Naive B cell (primary cell): ENCODE measurements around the gene XRCC1. TPM values are rescaled to one million over a fixed set of nuclear protein-coding genes. Genes with fewer than 3 reads are reported as not detected.
"Not testable (repeated sequence)": the region's sequence is repeated elsewhere in the genome, so short reads cannot be mapped to it uniquely, and the experiment has no call there.

ENCODE experiments used
- ATAC-seq, 2 donors: fragments of 150-1000 bp; cut with Tn5 transposase; 2 replicates each; pipeline ENCODE4 v1.10.0; 2021; ENCODE audit warnings: low read depth in 2 of 2, mild to moderate bottlenecking in 2 of 2, moderate library complexity in 2 of 2
- DNase-seq: peaks from one replicate; pipeline ENCODE4 v3.0.0; 2022
- H3K27ac Mint-ChIP-seq, 6 donors: one replicate each; pipeline ENCODE4 v1.8.0; 2020 to 2022; ENCODE audit warnings: mild to moderate bottlenecking in 6 of 6, mixed read lengths in 6 of 6, moderate library complexity in 5 of 6, inconsistent platforms in 2 of 6
- H3K27me3 Mint-ChIP-seq, 3 donors: one replicate each; pipeline ENCODE4 v1.8.0; 2021 to 2022; ENCODE audit warnings: mixed read lengths in 3 of 3, mild to moderate bottlenecking in 1 of 3
- H3K36me3 Mint-ChIP-seq, 2 donors: one replicate each; pipeline ENCODE4 v1.8.0; 2020 to 2022; ENCODE audit warnings: mixed read lengths in 2 of 2, inconsistent platforms in 1 of 2, mild to moderate bottlenecking in 1 of 2
- H3K4me1 Mint-ChIP-seq, 3 donors: one replicate each; pipeline ENCODE4 v1.8.0; 2020 to 2022; ENCODE audit warnings: mixed read lengths in 3 of 3, inconsistent platforms in 1 of 3, mild to moderate bottlenecking in 1 of 3, moderate library complexity in 1 of 3
- H3K4me3 Mint-ChIP-seq, 8 donors: one replicate each; pipeline ENCODE4 v1.8.0; 2020 to 2022; ENCODE audit warnings: mild to moderate bottlenecking in 8 of 8, mixed read lengths in 8 of 8, moderate library complexity in 8 of 8, inconsistent platforms in 2 of 8
- H3K9me3 Mint-ChIP-seq, 7 donors: one replicate each; pipeline ENCODE4 v1.8.0; 2020 to 2022; ENCODE audit warnings: mixed read lengths in 7 of 7, mild to moderate bottlenecking in 5 of 7, inconsistent platforms in 2 of 7, moderate library complexity in 1 of 7
- polyA plus RNA-seq, 6 donors: library from polyadenylated mRNA; unstranded; fragments of 300-500 nt; fragmentation: Illumina TruSeq; gene quantifications; one replicate each; pipeline ENCODE4 v1.2.3, GENCODE V29; 2021; ENCODE audit warnings: low read depth in 6 of 6

Gene XRCC1
- polyA plus RNA-seq, 6 donors from 2014 or later: 24.4 to 32.4 (median 29.6) TPM

GRCh38 chr19:43527860-43528622 lies 47.3 kb downstream of the XRCC1 start:
- Mint-ChIP-seq H3K27me3 (no peaks in the 10 kb centered on the region), H3K4me3 (peak overlapping the region in 7 of 8 donors; percentile 20 to 86 (median 39)), H3K36me3 (no peaks in the 10 kb centered on the region), H3K4me1 (peaks cover 30 to 39% (median 37%) of the 10 kb centered on the region in 3 donors), H3K27ac (no peak overlapping the region), H3K9me3 (no peaks in the 10 kb centered on the region)
- ATAC-seq (no peak), DNase-seq (no peak)

GRCh38 chr19:43526884-43527859 lies 48.2 kb downstream of the XRCC1 start, which contains the start of gene ETHE1:
TSS of gene ETHE1 (minus strand) at chr19:43527201. CDS start at chr19:43527177, 24 bp downstream.
- ATAC-seq (peak; percentile 78 to 84), DNase-seq (peak; percentile 51)
- H3K4me3 Mint-ChIP-seq: peak within 1 kb of the TSS; percentile 67 to 94 (median 91)
- H3K27me3 Mint-ChIP-seq: no peaks in the 10 kb centered on the region
- H3K4me1 Mint-ChIP-seq: peaks cover 24 to 34% (median 29%) of the 10 kb centered on the region in 3 donors
- H3K27ac Mint-ChIP-seq: peak within 1 kb of the TSS in 5 of 6 donors; percentile 69 to 87 (median 82)
- H3K36me3 Mint-ChIP-seq: no peaks in the 10 kb centered on the region
- H3K9me3 Mint-ChIP-seq: no peaks in the 10 kb centered on the region

- H3K9me3 Mint-ChIP-seq: no peaks in the 10 kb centered on the region
- ATAC-seq (no peak), DNase-seq (no peak)
- H3K27me3 Mint-ChIP-seq: no peaks in the 10 kb centered on the region
- no peaks in the 10 kb centered on the region for H3K36me3 Mint-ChIP-seq
- peak overlapping the region in 4 of 6 donors; percentile 27 to 82 (median 58) for H3K27ac Mint-ChIP-seq
- peak overlapping the region; percentile 67 to 94 (median 91) for H3K4me3 Mint-ChIP-seq
- peaks cover 24 to 34% (median 26%) of the 10 kb centered on the region in 3 donors for H3K4me1 Mint-ChIP-seq
Observed at GRCh38 chr19:43525836-43526771, 49.2 kb downstream of the XRCC1 start.

- H3K36me3 Mint-ChIP-seq: no peaks in the 10 kb centered on the region
- H3K4me3 Mint-ChIP-seq: peak overlapping the region; percentile 67 to 94 (median 91)
- no peaks in the 10 kb centered on the region for H3K27me3 Mint-ChIP-seq
- DNase-seq: no peak
- peak; percentile 44 to 56 for ATAC-seq
- peaks cover 24 to 34% (median 26%) of the 10 kb centered on the region in 3 donors for H3K4me1 Mint-ChIP-seq
- peak overlapping the region in 5 of 6 donors; percentile 27 to 85 (median 63) for H3K27ac Mint-ChIP-seq
- no peaks in the 10 kb centered on the region for H3K9me3 Mint-ChIP-seq
Observed at GRCh38 chr19:43524922-43525835, 50.1 kb downstream of the XRCC1 start.

GRCh38 chr19:43523696-43524095 lies 51.6 kb downstream of the XRCC1 start:
- not testable (repeated sequence) for H3K4me3 Mint-ChIP-seq, H3K9me3 Mint-ChIP-seq, H3K27me3 Mint-ChIP-seq, DNase-seq, H3K36me3 Mint-ChIP-seq, H3K27ac Mint-ChIP-seq, ATAC-seq
- peaks cover 28 to 40% (median 34%) of the 10 kb centered on the region in 3 donors for H3K4me1 Mint-ChIP-seq

- no peak for DNase-seq
- Mint-ChIP-seq H3K36me3 (no peaks in the 10 kb centered on the region), H3K27me3 (no peaks in the 10 kb centered on the region), H3K4me1 (peaks cover 31 to 45% (median 41%) of the 10 kb centered on the region in 3 donors), H3K4me3 (no peak overlapping the region), H3K27ac (peak overlapping the region in 2 of 6 donors; percentile 14 to 72), H3K9me3 (peaks cover 0 to 1% (median 0%) of the 10 kb centered on the region in 7 donors)
- ATAC-seq: no peak
Observed at GRCh38 chr19:43522929-43523328, 52.4 kb downstream of the XRCC1 start.

GRCh38 chr19:43519436-43520088 lies 55.8 kb downstream of the XRCC1 start:
- H3K4me1 Mint-ChIP-seq: peaks cover 9 to 23% (median 13%) of the 10 kb centered on the region in 3 donors

GRCh38 chr19:43518051-43518450 lies 57.3 kb downstream of the XRCC1 start:
- Mint-ChIP-seq H3K4me1 (peaks cover 9 to 20% (median 12%) of the 10 kb centered on the region in 3 donors), H3K36me3 (no peaks in the 10 kb centered on the region), H3K27ac (peak overlapping the region; percentile 80 to 91 (median 86)), H3K4me3 (peak overlapping the region in 5 of 8 donors; percentile 20 to 80 (median 37)), H3K27me3 (no peaks in the 10 kb centered on the region), H3K9me3 (peaks cover 0 to 1% (median 0%) of the 10 kb centered on the region in 7 donors)
- ATAC-seq (no peak), DNase-seq (no peak)

More at GRCh38 chr19:43519436-43520088, 55.8 kb downstream of the XRCC1 start:
- H3K27me3 Mint-ChIP-seq: no peaks in the 10 kb centered on the region
- peaks cover 0 to 1% (median 0%) of the 10 kb centered on the region in 7 donors for H3K9me3 Mint-ChIP-seq
- no peaks in the 10 kb centered on the region for H3K36me3 Mint-ChIP-seq
- ATAC-seq: peak; percentile 53 to 69
- H3K4me3 Mint-ChIP-seq: peak overlapping the region in 5 of 8 donors; percentile 0 to 54 (median 39)
- peak; percentile 73 for DNase-seq
- H3K27ac Mint-ChIP-seq: peak overlapping the region in 5 of 6 donors; percentile 73 to 90 (median 79)

- not testable (repeated sequence) for ATAC-seq, H3K9me3 Mint-ChIP-seq, H3K4me1 Mint-ChIP-seq, H3K36me3 Mint-ChIP-seq, H3K4me3 Mint-ChIP-seq, H3K27ac Mint-ChIP-seq, H3K27me3 Mint-ChIP-seq, DNase-seq
Observed at GRCh38 chr19:43512399-43512798, 62.9 kb downstream of the XRCC1 start.

GRCh38 chr19:43511324-43511723 lies 64.0 kb downstream of the XRCC1 start:
- Mint-ChIP-seq H3K4me1 (peaks cover 4 to 6% (median 6%) of the 10 kb centered on the region in 3 donors), H3K27ac (no peak overlapping the region), H3K4me3 (no peak overlapping the region), H3K9me3 (no peaks in the 10 kb centered on the region), H3K27me3 (no peaks in the 10 kb centered on the region), H3K36me3 (peaks cover 0 to 6% of the 10 kb centered on the region in 2 donors)
- DNase-seq (no peak), ATAC-seq (no peak)

GRCh38 chr19:43510713-43511112 lies 64.6 kb downstream of the XRCC1 start:
- H3K4me3 Mint-ChIP-seq: no peak overlapping the region
- H3K27ac Mint-ChIP-seq: no peak overlapping the region
- ATAC-seq: no peak
- H3K9me3 Mint-ChIP-seq: no peaks in the 10 kb centered on the region
- H3K4me1 Mint-ChIP-seq: peaks cover 4 to 6% (median 6%) of the 10 kb centered on the region in 3 donors
- peaks cover 0 to 6% of the 10 kb centered on the region in 2 donors for H3K36me3 Mint-ChIP-seq
- H3K27me3 Mint-ChIP-seq: no peaks in the 10 kb centered on the region
- DNase-seq: no peak
